CD4-positive, alpha-beta T cell treated with Interleukin-17A for 1 hour (primary cell): Measurements from ENCODE around the gene XIST.
"Not testable (repeated sequence)": the region's sequence is repeated elsewhere in the genome, so short reads cannot be mapped to it uniquely, and the experiment has no call there.

Source experiments
- DNase-seq: peaks from one replicate; pipeline ENCODE4 v3.0.0-alpha.2; 2020

Gene XIST

DNA sequence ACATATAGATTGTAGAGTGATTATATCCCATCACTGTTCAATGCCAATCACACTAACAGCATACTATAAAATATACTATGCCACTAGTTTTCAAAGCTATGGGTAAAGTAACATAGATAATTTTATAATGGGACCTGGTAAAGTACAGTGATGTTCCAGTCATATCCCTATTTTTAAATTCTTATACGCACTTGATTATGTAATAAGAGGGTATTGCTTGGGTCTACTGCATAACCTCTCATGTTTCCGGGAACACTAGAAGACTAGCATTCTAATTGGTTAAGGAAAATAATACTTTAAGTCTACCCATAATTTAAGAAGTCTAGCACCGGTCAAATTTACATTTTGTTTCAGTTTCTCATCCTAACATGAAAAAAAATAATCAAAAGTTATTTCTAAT lies 14.4 kb downstream of the XIST start:
- no peak for DNase-seq

GRCh38 chrX:73836956-73837477 lies 15.5 kb downstream of the XIST start:
- no peak for DNase-seq

- DNase-seq = no peak
Observed at GRCh38 chrX:73834219-73834618, 18.3 kb downstream of the XIST start.

- DNase-seq = no peak
Observed at GRCh38 chrX:73832319-73832718, 20.2 kb downstream of the XIST start.

DNA sequence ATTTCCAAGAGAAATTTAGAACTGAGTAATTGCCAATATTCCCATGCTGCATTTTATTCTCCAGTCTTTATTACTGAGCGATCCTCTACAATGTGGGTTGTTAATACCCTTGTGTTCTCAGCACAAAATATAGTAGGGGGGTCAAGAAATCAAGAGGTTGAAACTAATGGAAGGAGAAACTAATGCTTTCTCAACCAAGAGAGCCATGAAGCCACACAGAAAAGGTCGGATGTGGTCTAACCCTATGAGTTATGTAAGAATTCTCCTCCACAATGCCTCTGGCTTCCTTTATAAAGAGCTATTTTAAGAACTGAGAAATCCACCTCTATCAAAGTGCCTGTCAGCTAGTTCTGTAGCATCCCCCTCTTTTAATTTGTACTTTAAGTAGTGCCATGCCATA lies 21.0 kb downstream of the XIST start:
- DNase-seq = no peak

GRCh38 chrX:73830489-73831414 lies 21.8 kb downstream of the XIST start:
- no peak for DNase-seq

GRCh38 chrX:73829890-73830466 lies 22.5 kb downstream of the XIST start:
- no peak for DNase-seq

GRCh38 chrX:73828080-73828720 lies 24.3 kb downstream of the XIST start:
- no peak for DNase-seq

DNA sequence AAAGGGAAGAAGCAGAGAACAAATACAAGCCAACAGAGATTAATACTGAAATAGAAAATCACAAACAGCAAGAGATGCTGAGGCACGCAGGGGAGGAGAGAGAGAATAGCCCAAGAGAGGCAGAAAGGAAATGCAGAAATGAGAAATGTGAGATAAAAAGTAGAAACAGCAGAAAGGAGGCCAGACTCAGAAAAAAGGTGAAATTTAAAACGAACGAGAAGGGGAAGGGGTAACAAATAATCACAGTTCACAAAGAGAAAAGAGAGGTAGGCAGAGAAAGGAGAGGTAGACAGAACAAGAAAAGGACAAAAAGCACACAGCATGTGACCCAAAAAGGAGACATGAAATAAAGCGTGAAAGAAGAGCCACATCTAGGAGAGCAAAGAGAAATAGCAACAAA lies 25.1 kb downstream of the XIST start:
- DNase-seq = no peak

DNA sequence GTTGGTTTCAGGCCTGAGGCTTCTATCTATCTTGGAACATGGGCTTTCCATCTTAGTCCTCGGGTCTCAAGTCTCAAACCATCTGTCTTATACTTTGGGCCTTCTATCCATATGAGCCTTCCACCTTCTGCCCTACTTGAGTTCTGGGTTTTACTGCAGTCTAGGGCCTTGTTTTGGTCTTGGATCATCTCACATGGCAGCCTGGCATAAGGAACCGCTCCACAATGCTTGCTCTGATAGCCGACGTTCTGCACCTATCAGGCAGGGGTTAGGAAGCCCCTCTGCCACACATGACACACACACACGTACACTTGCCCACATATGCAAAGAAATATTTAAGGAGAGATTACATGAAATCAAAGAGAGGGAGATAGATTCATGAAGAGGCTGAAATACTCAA lies 25.5 kb downstream of the XIST start:
- no peak for DNase-seq

- DNase-seq = no peak
Observed at GRCh38 chrX:73825569-73825968, 26.9 kb downstream of the XIST start.

- no peak for DNase-seq
Observed at GRCh38 chrX:73823473-73824004, 29.0 kb downstream of the XIST start.

DNA sequence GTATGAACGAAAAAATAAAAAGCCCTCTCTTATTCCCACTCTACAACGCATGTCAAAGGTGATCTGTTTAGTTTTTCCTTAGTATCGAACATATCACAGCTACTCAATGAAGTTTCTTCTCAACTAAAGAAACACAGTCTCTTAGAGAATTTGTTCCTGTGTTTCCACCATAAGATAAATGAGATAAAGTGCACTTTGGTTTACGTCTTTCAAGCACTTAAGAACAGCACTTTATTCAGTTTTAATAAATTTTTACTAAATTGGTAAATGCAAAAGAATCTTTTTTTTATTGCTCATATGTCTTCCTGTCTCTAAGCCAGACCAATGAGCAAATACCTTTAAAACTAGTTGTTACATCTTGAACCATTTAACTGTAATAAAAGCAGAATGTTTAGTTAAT lies 29.7 kb downstream of the XIST start:
- no peak for DNase-seq

DNA sequence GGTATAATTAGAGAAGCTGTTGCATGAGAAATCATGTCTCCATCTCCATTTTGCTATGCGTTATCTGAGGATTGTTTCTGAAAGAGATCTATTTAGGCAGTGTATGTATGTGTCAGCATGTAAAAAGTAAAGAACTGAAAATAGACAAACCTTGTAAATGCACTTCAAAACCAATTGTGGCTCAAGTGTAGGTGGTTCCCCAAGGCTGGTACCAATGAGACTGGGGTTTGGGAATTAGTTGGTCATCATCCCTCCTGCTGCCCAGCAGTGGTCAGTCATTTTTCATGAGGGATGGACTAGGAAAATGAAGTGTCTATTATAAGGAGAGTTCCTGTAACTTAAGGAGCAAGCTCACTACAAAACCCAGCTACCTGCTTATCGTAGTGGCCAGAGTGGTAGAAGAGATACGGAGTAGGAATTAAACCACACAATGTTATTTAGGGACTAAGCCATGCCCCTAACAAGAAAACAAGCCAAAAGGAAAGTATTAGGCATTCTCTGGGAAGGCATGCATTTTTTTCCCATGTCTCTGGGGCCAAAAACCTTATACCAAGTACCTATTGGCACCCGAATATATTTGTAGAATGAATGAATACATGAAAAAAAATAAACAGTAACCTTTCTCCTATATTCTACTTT lies 30.5 kb downstream of the XIST start:
- no peak for DNase-seq

GRCh38 chrX:73819864-73820558 lies 32.5 kb downstream of the XIST start:
- DNase-seq = not testable (repeated sequence)

DNA sequence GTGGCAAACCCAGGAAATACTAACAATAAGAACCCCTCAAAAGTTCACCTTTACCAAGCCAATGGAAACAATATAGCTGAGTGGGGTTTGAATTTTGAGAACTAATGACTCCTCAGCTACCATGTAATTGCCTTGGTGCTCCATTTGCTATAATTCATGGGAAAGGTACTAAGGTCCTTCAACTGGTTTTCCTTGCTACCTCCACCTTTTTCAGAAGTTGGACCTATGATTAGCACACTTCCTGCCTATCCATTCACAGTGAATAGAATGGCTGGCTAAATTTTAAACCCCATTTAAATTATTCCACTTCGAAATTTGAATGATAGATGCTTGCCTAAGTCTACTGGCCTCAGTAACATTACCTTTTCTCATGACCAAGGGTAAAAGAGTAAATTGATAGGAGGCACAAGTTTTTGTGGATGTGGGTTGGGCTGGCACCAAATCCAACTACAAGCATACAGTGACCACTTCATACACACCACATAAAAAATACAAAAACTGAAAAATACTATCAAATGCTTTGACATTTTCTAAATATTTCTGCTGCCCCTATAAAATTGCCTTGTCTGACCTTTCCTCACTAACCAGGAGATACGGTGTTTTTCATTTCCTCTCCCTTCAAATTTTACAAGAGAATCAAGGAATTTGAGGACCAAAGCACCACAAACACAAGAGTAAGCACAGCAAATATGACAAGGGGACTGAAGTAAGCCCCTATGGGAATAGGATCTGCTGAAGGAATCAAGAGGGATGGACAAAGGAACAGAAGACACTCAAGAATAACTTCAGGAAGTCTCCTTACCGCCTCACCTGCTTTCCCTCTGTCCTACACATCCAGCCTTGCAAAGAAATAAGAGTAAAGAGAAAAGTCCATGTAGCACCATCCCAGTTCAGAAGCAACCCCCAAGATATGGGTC lies 34.1 kb downstream of the XIST start:
- no peak for DNase-seq

- DNase-seq = no peak
Observed at GRCh38 chrX:73817393-73818199, 34.9 kb downstream of the XIST start.

DNA sequence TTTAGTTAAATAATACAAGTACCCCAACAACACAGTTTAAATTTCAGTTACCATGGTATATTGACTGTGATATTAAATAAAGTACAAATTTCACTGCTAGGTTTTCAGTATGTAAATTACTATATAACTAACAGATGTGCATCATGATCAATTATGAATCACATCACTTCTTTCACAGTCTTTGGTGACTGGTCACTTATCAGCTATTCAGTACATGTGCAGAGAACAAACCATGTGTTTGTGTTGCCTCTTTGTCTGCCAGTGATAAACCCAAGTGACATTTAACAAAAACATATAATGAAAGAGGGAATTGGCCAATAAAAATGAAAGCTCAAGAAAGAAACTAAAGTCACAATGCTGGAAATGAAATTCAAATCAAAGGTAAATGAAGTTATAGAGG lies 40.3 kb downstream of the XIST start:
- no peak for DNase-seq

- DNase-seq = not testable (repeated sequence)
Observed at GRCh38 chrX:73804109-73804508, 48.4 kb downstream of the XIST start.

- no peak for DNase-seq
Observed at GRCh38 chrX:73799888-73800287, 52.6 kb downstream of the XIST start.
